OCI-LY3 (cell line): Measurements from ENCODE around the gene TSPAN9.

Experiments
- EZH2phosphoT487 ChIP-seq: fragments of 200-600 bp; shearing (Covaris generic); IDR thresholded peaks from 2 replicates; pipeline ENCODE4 v1.6.1; 2018; ENCODE audit warnings: antibody characterized with exemption, mixed run types, low read depth
- TF ChIP-seq, protein P1 (sequence below): fragments of 200-600, 300-600 bp; sonication (generic); IDR thresholded peaks from 2 replicates; pipeline ENCODE4 v1.5.1; 2014; ENCODE audit warnings: antibody characterized with exemption, low read length, low read depth

DNA sequence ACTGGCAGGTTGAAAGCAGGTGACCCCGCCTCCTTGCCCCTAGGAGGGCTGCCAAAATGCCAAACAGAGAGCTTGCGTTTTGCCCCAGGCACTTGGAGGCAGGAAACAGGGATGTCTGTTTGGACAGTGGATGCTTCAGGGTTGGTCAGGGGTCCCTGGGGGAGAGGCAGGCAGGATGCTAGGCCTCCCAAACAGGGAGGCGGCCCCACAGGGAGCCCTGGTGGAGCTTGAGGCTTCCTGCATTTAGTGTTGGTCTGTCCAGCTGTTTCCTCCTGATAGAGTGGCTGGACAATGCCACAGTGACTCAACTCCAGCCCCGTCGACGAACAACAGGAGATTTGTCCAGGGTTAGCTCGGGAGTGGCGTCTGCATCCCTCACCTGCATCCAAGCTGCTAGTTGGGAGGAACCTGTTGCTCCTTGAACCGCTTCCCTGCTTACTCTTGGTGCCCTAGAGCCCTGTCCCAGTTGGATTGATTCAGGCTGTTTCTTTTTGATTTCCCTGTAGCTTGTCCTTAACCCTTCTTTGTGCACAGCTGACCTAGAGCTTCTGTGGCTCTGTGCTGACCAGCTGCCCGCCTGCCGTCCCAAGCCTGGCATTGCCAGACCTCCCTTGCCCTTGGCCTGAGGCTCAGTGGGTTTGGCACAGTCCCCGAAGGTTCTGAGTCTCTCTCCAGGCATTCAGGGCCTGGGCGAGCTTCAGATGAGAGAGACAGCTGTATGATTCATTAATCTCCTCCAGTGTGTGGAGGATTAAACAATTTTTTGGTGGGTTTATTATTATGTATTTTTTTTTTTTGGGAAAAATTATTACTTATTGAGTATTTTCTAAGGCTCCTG is 45.9 kb downstream of the TSPAN9 start:
- TF ChIP-seq, protein P1, sequence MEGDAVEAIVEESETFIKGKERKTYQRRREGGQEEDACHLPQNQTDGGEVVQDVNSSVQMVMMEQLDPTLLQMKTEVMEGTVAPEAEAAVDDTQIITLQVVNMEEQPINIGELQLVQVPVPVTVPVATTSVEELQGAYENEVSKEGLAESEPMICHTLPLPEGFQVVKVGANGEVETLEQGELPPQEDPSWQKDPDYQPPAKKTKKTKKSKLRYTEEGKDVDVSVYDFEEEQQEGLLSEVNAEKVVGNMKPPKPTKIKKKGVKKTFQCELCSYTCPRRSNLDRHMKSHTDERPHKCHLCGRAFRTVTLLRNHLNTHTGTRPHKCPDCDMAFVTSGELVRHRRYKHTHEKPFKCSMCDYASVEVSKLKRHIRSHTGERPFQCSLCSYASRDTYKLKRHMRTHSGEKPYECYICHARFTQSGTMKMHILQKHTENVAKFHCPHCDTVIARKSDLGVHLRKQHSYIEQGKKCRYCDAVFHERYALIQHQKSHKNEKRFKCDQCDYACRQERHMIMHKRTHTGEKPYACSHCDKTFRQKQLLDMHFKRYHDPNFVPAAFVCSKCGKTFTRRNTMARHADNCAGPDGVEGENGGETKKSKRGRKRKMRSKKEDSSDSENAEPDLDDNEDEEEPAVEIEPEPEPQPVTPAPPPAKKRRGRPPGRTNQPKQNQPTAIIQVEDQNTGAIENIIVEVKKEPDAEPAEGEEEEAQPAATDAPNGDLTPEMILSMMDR: no peak
- TF ChIP-seq EZH2phosphoT487: no peak
